ENCODE results near the gene PCNX1. TPM values are rescaled to one million over a fixed set of nuclear protein-coding genes. Genes with fewer than 3 reads are reported as not detected.

The PCNX1 gene
- total RNA-seq, 5 donors from 2014 or later (not counting 1 experiment from before 2014, with no cell fraction given) = 80.8 to 140 (median 86.3) TPM

DNA sequence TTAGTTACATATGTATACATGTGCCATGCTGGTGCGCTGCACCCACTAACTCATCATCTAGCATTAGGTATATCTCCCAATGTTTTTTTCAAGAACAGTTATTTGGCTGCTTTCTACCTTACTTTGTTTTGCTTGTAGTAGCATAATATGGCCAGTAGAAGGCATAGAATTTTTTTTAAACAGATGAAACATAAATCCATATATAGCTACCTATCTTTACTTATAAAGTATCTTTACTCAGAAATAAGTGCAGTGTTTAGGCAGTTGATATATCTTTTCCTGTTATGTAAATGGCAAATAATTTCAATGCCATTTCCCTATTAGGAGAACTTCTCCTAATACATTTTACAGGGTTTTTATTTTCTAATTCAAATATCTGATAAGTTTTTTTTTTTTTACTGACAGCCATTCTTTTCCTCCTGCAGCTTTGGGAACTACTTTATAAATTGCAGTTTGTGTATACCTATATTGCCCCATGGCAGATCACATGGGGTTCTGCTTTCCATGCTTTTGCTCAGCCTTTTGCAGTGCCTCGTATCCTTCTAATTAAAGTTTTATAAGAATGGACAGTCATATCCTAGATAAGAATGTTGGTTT, 143.1 kb downstream of the PCNX1 start:
- no CpG with 5 or more reads among the region's 2 CpGs for WGBS (ENCODE audit: insufficient coverage)

DNA sequence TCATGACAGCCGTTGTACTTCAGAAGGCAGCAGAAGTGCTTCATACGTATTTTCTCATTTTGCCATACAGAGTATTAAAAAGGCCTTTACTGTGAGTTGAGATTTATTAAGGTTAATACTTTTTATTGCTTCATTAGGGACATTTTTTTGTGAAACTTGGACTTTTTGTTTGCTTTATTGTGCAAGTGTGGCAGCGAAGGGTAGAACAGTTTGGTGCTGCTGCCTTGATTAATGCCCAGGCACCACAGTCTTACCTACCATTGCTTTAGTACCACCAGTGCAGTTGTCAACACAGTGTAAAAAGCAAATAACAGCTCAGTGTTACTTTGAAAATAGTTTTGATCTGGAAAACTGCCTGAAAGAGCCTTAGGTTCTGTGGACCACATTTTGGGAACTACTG, 147.4 kb downstream of the PCNX1 start:
- H3K9me3 ChIP-seq = no peaks in the 10 kb centered on the region
- H3K27me3 ChIP-seq (replicated peaks in 1 of 2; ENCODE audit: control insufficient read depth in 2 of 2, extremely low read depth in 1 of 2, insufficient read depth in 2 of 2, low read length in 1 of 2) = no peaks in the 10 kb centered on the region
- no CpG with 5 or more reads among the region's 3 CpGs for whole genome bisulfite sequencing (ENCODE audit: insufficient coverage)
- no peaks in the 10 kb centered on the region for H3K4me1 ChIP-seq (ENCODE audit: control insufficient read depth in 1 of 2, extremely low read depth in 1 of 2, insufficient read depth in 2 of 2, low read length in 2 of 2)
- Mint-ChIP-seq H3K9me3 (no peaks in the 10 kb centered on the region), H3K27ac (no peak overlapping the region), H3K36me3 (peaks cover 50% of the 10 kb centered on the region), H3K27me3 (no peaks in the 10 kb centered on the region), H3K4me3 (no peak overlapping the region), H3K4me1 (no peaks in the 10 kb centered on the region)
- ChIA-PET CTCF (interaction anchor here in 1 of 2 donors (0.5 kb wide), 1 partner anchor 245 kb away, joined by 3 read pairs; the partner anchor contains the start of gene MAP3K9), POLR2A (no interaction called here)
- H3K27ac ChIP-seq (ENCODE audit: low read length) = no peak overlapping the region
- no peak overlapping the region for H3K4me3 ChIP-seq (ENCODE audit: control insufficient read depth in 1 of 2, extremely low read depth in 1 of 2, low read length in 1 of 2)
- ATAC-seq (replicated peaks in 1 of 4) (no peak), DNase-seq (no peak)
- H3K36me3 ChIP-seq (ENCODE audit: control insufficient read depth in 2 of 2, extremely low read depth in 1 of 2, insufficient read depth in 1 of 2, low read length in 1 of 2) = peaks cover 13 to 59% of the 10 kb centered on the region in 2 donors

More for the DNA sequence above, 143.1 kb downstream of the PCNX1 start:
- DNase-seq (peak in 1 of 35 experiments; percentile 20), ATAC-seq (replicated peaks in 1 of 4) (peak in 1 of 4 experiments; percentile 37)
- Mint-ChIP-seq H3K27ac (no peak overlapping the region), H3K36me3 (peaks cover 42% of the 10 kb centered on the region), H3K4me1 (peaks cover 0 to 15% (median 10%) of the 10 kb centered on the region in 3 donors), H3K4me3 (no peak overlapping the region), H3K9me3 (no peaks in the 10 kb centered on the region), H3K27me3 (no peaks in the 10 kb centered on the region)
- H3K4me1 ChIP-seq (ENCODE audit: control insufficient read depth in 1 of 2, extremely low read depth in 1 of 2, insufficient read depth in 2 of 2, low read length in 2 of 2) = no peaks in the 10 kb centered on the region
- peaks cover 13 to 52% of the 10 kb centered on the region in 2 donors for H3K36me3 ChIP-seq (ENCODE audit: control insufficient read depth in 2 of 2, extremely low read depth in 1 of 2, insufficient read depth in 1 of 2, low read length in 1 of 2)
- no peaks in the 10 kb centered on the region for H3K9me3 ChIP-seq
- H3K4me3 ChIP-seq (ENCODE audit: control insufficient read depth in 1 of 2, extremely low read depth in 1 of 2, low read length in 1 of 2) = no peak overlapping the region
- ChIA-PET POLR2A (no interaction called here), CTCF (interaction anchor here (0.5 to 0.9 kb wide), 4 partner anchors 22 to 503 kb away, joined by 3 to 7 read pairs (median 3); no protein-coding TSS in a partner anchor)
- H3K27ac ChIP-seq (ENCODE audit: low read length) = no peak overlapping the region
- no peaks in the 10 kb centered on the region for H3K27me3 ChIP-seq (replicated peaks in 1 of 2; ENCODE audit: control insufficient read depth in 2 of 2, extremely low read depth in 1 of 2, insufficient read depth in 2 of 2, low read length in 1 of 2)

DNA sequence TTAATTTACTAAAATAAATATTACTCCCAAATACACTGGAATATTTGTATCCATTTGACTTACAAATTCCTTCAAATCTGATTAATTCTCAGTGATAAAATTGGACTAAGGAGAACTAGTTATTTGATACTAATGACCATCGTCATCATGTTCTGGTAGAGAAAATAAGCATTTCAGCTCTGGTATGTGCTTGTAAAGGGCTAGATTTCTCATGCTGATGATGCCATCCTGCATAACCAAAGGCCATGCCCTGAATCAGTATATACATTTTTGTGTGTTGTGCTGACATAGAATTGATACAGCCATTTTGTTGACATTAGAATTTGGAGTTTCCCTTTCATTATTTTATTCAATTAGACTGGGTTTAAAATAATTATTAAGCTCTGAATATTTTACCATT, 148.9 kb downstream of the PCNX1 start:
- Mint-ChIP-seq H3K9me3 (no peaks in the 10 kb centered on the region), H3K36me3 (peaks cover 63% of the 10 kb centered on the region), H3K27ac (no peak overlapping the region), H3K4me3 (no peak overlapping the region), H3K27me3 (no peaks in the 10 kb centered on the region), H3K4me1 (peaks cover 0 to 2% (median 0%) of the 10 kb centered on the region in 3 donors)
- Histone ChIP-seq H3K27me3 (replicated peaks in 1 of 2; ENCODE audit: control insufficient read depth in 2 of 2, extremely low read depth in 1 of 2, insufficient read depth in 2 of 2, low read length in 1 of 2) (no peaks in the 10 kb centered on the region), H3K36me3 (ENCODE audit: control insufficient read depth in 2 of 2, extremely low read depth in 1 of 2, insufficient read depth in 1 of 2, low read length in 1 of 2) (peaks cover 10 to 72% of the 10 kb centered on the region in 2 donors), H3K27ac (ENCODE audit: low read length) (no peak overlapping the region), H3K4me3 (ENCODE audit: control insufficient read depth in 1 of 2, extremely low read depth in 1 of 2, low read length in 1 of 2) (no peak overlapping the region), H3K9me3 (no peaks in the 10 kb centered on the region), H3K4me1 (ENCODE audit: control insufficient read depth in 1 of 2, extremely low read depth in 1 of 2, insufficient read depth in 2 of 2, low read length in 2 of 2) (no peaks in the 10 kb centered on the region)
- CTCF ChIA-PET = interaction anchor here in 1 of 2 donors (0.6 kb wide), 1 partner anchor 131 kb away, joined by 7 read pairs; no protein-coding TSS in a partner anchor
- DNase-seq (no peak), ATAC-seq (replicated peaks in 1 of 4) (no peak)
- POLR2A ChIA-PET = interaction anchor here (0.6 to 0.7 kb wide), 2 partner anchors 20 to 1381 kb away, joined by 3 read pairs; no protein-coding TSS in a partner anchor
- WGBS (ENCODE audit: insufficient coverage) = no CpG with 5 or more reads among the region's 1 CpG

DNA sequence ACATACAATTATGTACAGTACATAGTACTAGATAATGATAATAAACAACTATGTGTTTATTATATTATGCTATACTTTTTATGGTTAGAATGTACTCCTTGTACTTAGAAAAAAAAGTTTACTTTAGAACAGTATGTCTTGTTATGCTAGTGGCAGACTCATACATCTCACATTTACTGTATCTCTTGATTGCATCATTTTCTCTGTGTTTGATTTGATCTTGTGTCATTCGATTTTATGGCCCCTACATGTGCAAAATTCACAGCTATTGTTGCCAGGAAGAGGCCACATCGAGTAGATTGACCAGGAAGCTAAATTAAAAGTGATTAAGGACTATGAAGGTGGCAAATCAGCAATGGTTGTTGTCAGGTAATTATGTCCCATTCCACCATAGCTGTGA, 153.0 kb downstream of the PCNX1 start:
- Mint-ChIP-seq H3K27ac (peak overlapping the region; percentile 18 to 37), H3K27me3 (no peaks in the 10 kb centered on the region), H3K9me3 (peaks cover 0 to 6% (median 6%) of the 10 kb centered on the region in 3 donors), H3K4me1 (peaks cover 6 to 12% (median 8%) of the 10 kb centered on the region in 3 donors), H3K36me3 (peaks cover 76% of the 10 kb centered on the region), H3K4me3 (no peak overlapping the region)
- DNase-seq (no peak), ATAC-seq (replicated peaks in 1 of 4) (no peak)
- POLR2A ChIA-PET = no interaction called here
- no peaks in the 10 kb centered on the region for H3K4me1 ChIP-seq (ENCODE audit: control insufficient read depth in 1 of 2, extremely low read depth in 1 of 2, insufficient read depth in 2 of 2, low read length in 2 of 2)
- CTCF ChIA-PET = no interaction called here
- H3K36me3 ChIP-seq (ENCODE audit: control insufficient read depth in 2 of 2, extremely low read depth in 1 of 2, insufficient read depth in 1 of 2, low read length in 1 of 2) = peaks cover 6 to 63% of the 10 kb centered on the region in 2 donors
- no CpG with 5 or more reads among the region's 2 CpGs for WGBS (ENCODE audit: insufficient coverage)
- H3K27me3 ChIP-seq (replicated peaks in 1 of 2; ENCODE audit: control insufficient read depth in 2 of 2, extremely low read depth in 1 of 2, insufficient read depth in 2 of 2, low read length in 1 of 2) = no peaks in the 10 kb centered on the region
- no peak overlapping the region for H3K27ac ChIP-seq (ENCODE audit: low read length)
- H3K9me3 ChIP-seq = no peaks in the 10 kb centered on the region
- no peak overlapping the region for H3K4me3 ChIP-seq (ENCODE audit: control insufficient read depth in 1 of 2, extremely low read depth in 1 of 2, low read length in 1 of 2)

DNA sequence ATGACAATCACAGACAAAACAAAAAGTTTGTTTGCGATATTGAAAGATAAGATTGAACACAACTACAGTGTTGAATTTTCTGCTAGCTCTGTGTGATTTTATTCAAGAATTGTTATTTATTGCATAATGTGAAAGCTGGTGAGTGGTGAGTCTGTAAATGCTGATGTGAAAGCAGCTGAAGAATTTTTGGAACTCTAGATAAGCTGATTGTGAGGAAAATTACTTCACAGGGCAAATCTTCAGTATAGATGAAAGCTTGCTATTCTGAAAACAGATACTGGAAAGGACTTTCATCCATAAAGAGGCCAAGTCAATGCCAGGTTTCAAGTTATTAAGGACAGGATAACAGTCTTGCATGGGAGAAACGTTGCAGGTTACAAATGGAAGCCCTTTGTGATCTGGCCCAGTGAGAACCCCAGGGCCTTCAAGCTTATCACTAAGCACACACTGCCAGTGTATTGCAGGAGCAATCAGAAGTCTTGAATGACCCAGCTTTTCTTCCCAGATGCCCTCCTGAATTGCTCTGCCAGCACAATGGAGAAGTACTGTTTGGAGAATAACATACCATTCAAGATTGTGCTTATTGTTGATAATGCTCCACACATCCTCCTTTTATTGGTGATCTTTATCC, 153.7 kb downstream of the PCNX1 start:
- CTCF ChIA-PET = no interaction called here
- Histone ChIP-seq H3K27me3 (replicated peaks in 1 of 2; ENCODE audit: control insufficient read depth in 2 of 2, extremely low read depth in 1 of 2, insufficient read depth in 2 of 2, low read length in 1 of 2) (no peaks in the 10 kb centered on the region), H3K4me3 (ENCODE audit: control insufficient read depth in 1 of 2, extremely low read depth in 1 of 2, low read length in 1 of 2) (no peak overlapping the region), H3K27ac (ENCODE audit: low read length) (no peak overlapping the region), H3K36me3 (ENCODE audit: control insufficient read depth in 2 of 2, extremely low read depth in 1 of 2, insufficient read depth in 1 of 2, low read length in 1 of 2) (peaks cover 6 to 65% of the 10 kb centered on the region in 2 donors), H3K9me3 (no peaks in the 10 kb centered on the region), H3K4me1 (ENCODE audit: control insufficient read depth in 1 of 2, extremely low read depth in 1 of 2, insufficient read depth in 2 of 2, low read length in 2 of 2) (no peaks in the 10 kb centered on the region)
- Mint-ChIP-seq H3K9me3 (peaks cover 2 to 10% (median 10%) of the 10 kb centered on the region in 3 donors), H3K36me3 (peaks cover 79% of the 10 kb centered on the region), H3K27me3 (no peaks in the 10 kb centered on the region), H3K27ac (peak overlapping the region in 1 of 2 donors; percentile 18), H3K4me3 (no peak overlapping the region), H3K4me1 (peaks cover 11 to 12% (median 11%) of the 10 kb centered on the region in 3 donors)
- ATAC-seq (replicated peaks in 1 of 4) (no peak), DNase-seq (no peak)
- POLR2A ChIA-PET = no interaction called here
- WGBS (ENCODE audit: insufficient coverage) = 100% methylated on average over 1 of the region's 2 CpGs

DNA sequence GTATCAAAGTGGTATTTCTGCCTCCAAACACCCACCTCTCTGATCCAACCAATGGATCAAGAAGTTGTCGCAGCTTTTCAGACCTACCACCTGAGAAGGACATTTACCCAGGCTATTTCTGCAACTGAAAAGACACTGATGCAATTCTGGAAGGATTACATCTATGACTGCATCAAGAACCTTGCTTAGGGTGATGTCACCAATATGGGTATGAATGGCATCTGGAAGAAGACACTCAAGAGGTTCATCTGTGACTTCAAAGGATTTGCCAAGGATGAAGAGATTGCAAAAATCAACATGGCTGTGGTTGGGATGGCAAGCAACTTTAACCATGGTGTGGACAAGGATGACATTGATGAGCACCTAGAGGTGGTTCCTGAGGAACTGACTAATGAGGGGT, 154.2 kb downstream of the PCNX1 start:
- Mint-ChIP-seq H3K9me3 (peaks cover 2 to 10% (median 10%) of the 10 kb centered on the region in 3 donors), H3K4me3 (no peak overlapping the region), H3K27me3 (no peaks in the 10 kb centered on the region), H3K27ac (no peak overlapping the region), H3K36me3 (peaks cover 84% of the 10 kb centered on the region), H3K4me1 (peaks cover 15 to 17% (median 15%) of the 10 kb centered on the region in 3 donors)
- H3K27me3 ChIP-seq (replicated peaks in 1 of 2; ENCODE audit: control insufficient read depth in 2 of 2, extremely low read depth in 1 of 2, insufficient read depth in 2 of 2, low read length in 1 of 2) = no peaks in the 10 kb centered on the region
- DNase-seq (no peak), ATAC-seq (replicated peaks in 1 of 4) (no peak)
- WGBS (ENCODE audit: insufficient coverage) = 100% methylated on average over 1 of the region's 1 CpG
- peaks cover 6 to 61% of the 10 kb centered on the region in 2 donors for H3K36me3 ChIP-seq (ENCODE audit: control insufficient read depth in 2 of 2, extremely low read depth in 1 of 2, insufficient read depth in 1 of 2, low read length in 1 of 2)
- ChIA-PET POLR2A (no interaction called here), CTCF (no interaction called here)
- no peak overlapping the region for H3K4me3 ChIP-seq (ENCODE audit: control insufficient read depth in 1 of 2, extremely low read depth in 1 of 2, low read length in 1 of 2)
- no peaks in the 10 kb centered on the region for H3K9me3 ChIP-seq
- no peaks in the 10 kb centered on the region for H3K4me1 ChIP-seq (ENCODE audit: control insufficient read depth in 1 of 2, extremely low read depth in 1 of 2, insufficient read depth in 2 of 2, low read length in 2 of 2)
- no peak overlapping the region for H3K27ac ChIP-seq (ENCODE audit: low read length)
